ENCODE data around the gene MACROD2. TPM values are rescaled to one million over a fixed set of nuclear protein-coding genes. Genes with fewer than 3 reads are reported as not detected.

MACROD2 gene
- total RNA-seq, 2 donors from 2014 or later: 8.3 to 21.8 TPM

DNA sequence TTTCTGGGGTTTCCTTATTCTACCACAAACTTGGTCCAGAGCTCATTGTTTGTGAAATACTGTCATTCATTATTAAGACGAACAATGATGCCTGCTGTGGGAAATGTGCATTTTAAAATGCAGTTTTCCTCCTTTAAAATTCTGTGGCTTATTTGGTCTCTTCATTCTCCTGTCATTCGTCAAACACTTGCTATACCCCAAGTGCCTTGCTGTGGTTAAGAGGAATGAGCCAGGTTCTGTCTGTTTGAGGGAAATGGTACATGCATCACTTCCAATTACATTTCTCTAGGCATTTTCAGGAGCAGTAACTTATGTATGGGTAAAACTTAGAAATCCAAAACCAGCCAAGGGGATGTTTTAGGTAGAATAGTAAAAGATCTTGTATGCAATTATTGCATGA lies 1490.2 kb downstream of the MACROD2 start:
- H3K4me3 ChIP-seq: no peak overlapping the region
- H3K27me3 ChIP-seq: no peaks in the 10 kb centered on the region
- TF ChIP-seq CTCF (IDR thresholded peaks at IDR 0.05): no peak
- no peak for TF ChIP-seq POLR2A (IDR thresholded peaks at IDR 0.05)
- no peak overlapping the region for H3K27ac ChIP-seq
- H3K4me1 ChIP-seq: no peaks in the 10 kb centered on the region
- no peaks in the 10 kb centered on the region for H3K9me3 ChIP-seq
- H3K36me3 ChIP-seq (replicated peaks in 1 of 2; ENCODE audit: insufficient read depth in 1 of 2, low read depth in 2 of 2): no peaks in the 10 kb centered on the region
- ATAC-seq (no peak), DNase-seq (no peak)
- 49 to 68% methylated on average over 2 of the region's 2 CpGs for WGBS, 2 donors
- intact Hi-C loops (cut with DNase I): no loop called here

GRCh38 chr20:15487030-15487429 lies 1491.7 kb downstream of the MACROD2 start:
- intact Hi-C loops (cut with DNase I): no loop called here
- Histone ChIP-seq H3K9me3 (no peaks in the 10 kb centered on the region), H3K4me1 (no peaks in the 10 kb centered on the region), H3K27me3 (no peaks in the 10 kb centered on the region), H3K27ac (no peak overlapping the region), H3K36me3 (replicated peaks in 1 of 2; ENCODE audit: insufficient read depth in 1 of 2, low read depth in 2 of 2) (no peaks in the 10 kb centered on the region), H3K4me3 (no peak overlapping the region)
- WGBS, 2 donors: 66 to 78% methylated on average over 2 of the region's 2 CpGs
- no peak for TF ChIP-seq POLR2A (IDR thresholded peaks at IDR 0.05)
- TF ChIP-seq CTCF (IDR thresholded peaks at IDR 0.05): no peak
- ATAC-seq: no peak
- DNase-seq: no peak

GRCh38 chr20:15487682-15488081 lies 1492.4 kb downstream of the MACROD2 start:
- Histone ChIP-seq H3K27ac (no peak overlapping the region), H3K27me3 (no peaks in the 10 kb centered on the region), H3K4me1 (no peaks in the 10 kb centered on the region), H3K36me3 (replicated peaks in 1 of 2; ENCODE audit: insufficient read depth in 1 of 2, low read depth in 2 of 2) (no peaks in the 10 kb centered on the region), H3K4me3 (no peak overlapping the region), H3K9me3 (no peaks in the 10 kb centered on the region)
- ATAC-seq (no peak), DNase-seq (no peak)
- WGBS, 2 donors: 92 to 93% methylated on average over 2 of the region's 2 CpGs
- TF ChIP-seq POLR2A (IDR thresholded peaks at IDR 0.05): no peak
- TF ChIP-seq CTCF (IDR thresholded peaks at IDR 0.05): no peak
- intact Hi-C loops (cut with DNase I): no loop called here

DNA sequence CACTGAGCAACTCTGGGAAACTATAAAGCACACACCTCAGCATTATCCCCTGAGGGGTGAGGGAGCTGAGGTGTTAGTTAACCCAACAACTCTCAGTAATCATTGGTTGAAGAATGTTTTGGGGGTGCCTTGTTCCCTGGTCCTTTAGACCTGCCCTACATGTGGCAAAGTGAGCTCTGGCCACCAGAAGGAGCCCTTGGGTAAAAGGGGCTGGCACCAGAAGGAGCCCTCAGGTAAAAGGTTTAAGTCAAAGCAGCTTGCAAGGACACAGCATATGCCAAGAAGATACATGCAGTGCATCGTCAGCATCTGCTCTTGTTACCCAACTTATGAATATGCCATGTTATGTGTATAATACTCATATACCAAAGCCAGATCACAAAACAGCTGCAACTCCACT lies 1496.3 kb downstream of the MACROD2 start:
- 67 to 75% methylated on average over 1 of the region's 1 CpG for WGBS, 2 donors
- no peaks in the 10 kb centered on the region for H3K4me1 ChIP-seq
- H3K4me3 ChIP-seq: no peak overlapping the region
- H3K36me3 ChIP-seq (replicated peaks in 1 of 2; ENCODE audit: insufficient read depth in 1 of 2, low read depth in 2 of 2): no peaks in the 10 kb centered on the region
- TF ChIP-seq CTCF (IDR thresholded peaks at IDR 0.05) (no peak), POLR2A (IDR thresholded peaks at IDR 0.05) (no peak)
- no peaks in the 10 kb centered on the region for H3K9me3 ChIP-seq
- no peak overlapping the region for H3K27ac ChIP-seq
- ATAC-seq (no peak), DNase-seq (no peak)
- intact Hi-C loops (cut with DNase I): no loop called here
- no peaks in the 10 kb centered on the region for H3K27me3 ChIP-seq

DNA sequence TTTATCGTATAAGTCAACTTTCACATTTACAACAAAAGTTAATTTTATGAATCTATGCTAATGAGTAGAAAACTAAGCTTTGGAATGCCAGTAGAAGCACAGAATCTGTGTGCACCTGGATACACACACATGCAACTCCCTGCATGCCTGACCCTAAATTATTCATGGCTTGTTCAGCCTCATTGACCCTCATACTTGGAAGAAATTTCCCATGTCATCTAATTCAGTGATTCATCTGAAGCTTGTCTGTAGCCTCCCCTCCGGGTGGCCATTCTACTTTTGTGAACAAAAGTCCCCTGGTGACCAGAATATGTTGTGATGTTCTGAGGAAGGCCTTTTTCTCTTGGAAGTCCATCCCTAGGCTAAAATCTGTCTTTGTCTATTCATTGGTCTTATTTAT lies 1499.5 kb downstream of the MACROD2 start:
- 71 to 86% methylated on average over 2 of the region's 2 CpGs for WGBS, 2 donors
- H3K27me3 ChIP-seq: no peaks in the 10 kb centered on the region
- H3K9me3 ChIP-seq: no peaks in the 10 kb centered on the region
- intact Hi-C loops (cut with DNase I): no loop called here
- no peak overlapping the region for H3K4me3 ChIP-seq
- DNase-seq (no peak), ATAC-seq (no peak)
- H3K36me3 ChIP-seq (replicated peaks in 1 of 2; ENCODE audit: insufficient read depth in 1 of 2, low read depth in 2 of 2): no peaks in the 10 kb centered on the region
- no peak overlapping the region for H3K27ac ChIP-seq
- H3K4me1 ChIP-seq: no peaks in the 10 kb centered on the region
- TF ChIP-seq POLR2A (IDR thresholded peaks at IDR 0.05) (no peak), CTCF (IDR thresholded peaks at IDR 0.05) (no peak)

All from body of pancreas (tissue), 4 donors.